Measurements from ENCODE around the gene AMOTL1. TPM values are rescaled to one million over a fixed set of nuclear protein-coding genes. Genes with fewer than 3 reads are reported as not detected.
A peak's percentile ranks its signal among the peaks of the same experiment; 100 is the strongest.

The AMOTL1 gene
- total RNA-seq, 6 experiments from 2014 or later = 7.4 to 43.8 (median 17.3) TPM

GRCh38 chr11:94876645-94877442, 108.7 kb downstream of the AMOTL1 start:
- peak; percentile 74 to 90 (median 86) for ATAC-seq
- H3K36me3 ChIP-seq = peaks cover 0 to 78% (median 13%) of the 10 kb centered on the region in 4 donors

DNA sequence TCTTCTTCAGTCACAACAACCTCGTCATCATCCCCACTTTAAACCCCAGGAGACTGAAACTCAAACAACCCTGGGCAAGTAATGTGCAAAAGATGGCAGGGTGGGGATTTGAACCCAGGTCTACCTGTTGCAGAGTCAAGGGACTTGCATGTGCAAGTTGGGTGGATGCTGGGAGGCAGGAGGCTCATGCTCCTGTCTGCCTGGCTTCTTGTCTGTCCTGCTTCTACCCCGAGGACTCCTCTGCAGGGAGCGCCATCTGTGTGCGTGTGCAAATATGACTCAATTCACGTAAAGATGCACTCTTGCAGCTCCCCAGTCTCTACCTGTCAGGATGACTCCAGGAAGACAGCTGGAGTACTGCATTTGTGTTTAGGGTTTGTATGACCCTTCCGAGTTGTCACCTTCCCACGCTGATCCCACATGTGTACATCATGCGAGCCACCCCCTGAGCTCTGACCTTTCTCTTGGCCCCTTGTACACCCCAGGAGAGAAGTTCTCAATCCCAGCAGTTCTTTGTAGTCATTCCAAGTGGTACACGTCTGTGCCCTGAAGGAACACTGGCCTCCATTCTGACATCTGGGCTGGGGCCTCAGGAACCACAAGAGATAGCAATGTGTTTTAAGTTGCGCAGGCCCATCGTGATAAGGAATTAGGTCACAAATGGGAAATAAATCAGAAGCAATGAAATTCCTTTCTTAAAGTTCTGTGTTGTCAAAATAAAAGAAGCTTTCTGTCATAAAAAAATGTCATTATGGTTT, 109.5 kb downstream of the AMOTL1 start:
- TF ChIP-seq POLR2A (IDR thresholded peaks at IDR 0.05) = no peak
- TF ChIP-seq, protein P1, sequence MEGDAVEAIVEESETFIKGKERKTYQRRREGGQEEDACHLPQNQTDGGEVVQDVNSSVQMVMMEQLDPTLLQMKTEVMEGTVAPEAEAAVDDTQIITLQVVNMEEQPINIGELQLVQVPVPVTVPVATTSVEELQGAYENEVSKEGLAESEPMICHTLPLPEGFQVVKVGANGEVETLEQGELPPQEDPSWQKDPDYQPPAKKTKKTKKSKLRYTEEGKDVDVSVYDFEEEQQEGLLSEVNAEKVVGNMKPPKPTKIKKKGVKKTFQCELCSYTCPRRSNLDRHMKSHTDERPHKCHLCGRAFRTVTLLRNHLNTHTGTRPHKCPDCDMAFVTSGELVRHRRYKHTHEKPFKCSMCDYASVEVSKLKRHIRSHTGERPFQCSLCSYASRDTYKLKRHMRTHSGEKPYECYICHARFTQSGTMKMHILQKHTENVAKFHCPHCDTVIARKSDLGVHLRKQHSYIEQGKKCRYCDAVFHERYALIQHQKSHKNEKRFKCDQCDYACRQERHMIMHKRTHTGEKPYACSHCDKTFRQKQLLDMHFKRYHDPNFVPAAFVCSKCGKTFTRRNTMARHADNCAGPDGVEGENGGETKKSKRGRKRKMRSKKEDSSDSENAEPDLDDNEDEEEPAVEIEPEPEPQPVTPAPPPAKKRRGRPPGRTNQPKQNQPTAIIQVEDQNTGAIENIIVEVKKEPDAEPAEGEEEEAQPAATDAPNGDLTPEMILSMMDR (IDR thresholded peaks at IDR 0.05) = no peak
- no peaks in the 10 kb centered on the region for H3K9me3 ChIP-seq
- H3K36me3 ChIP-seq = peaks cover 0 to 70% (median 11%) of the 10 kb centered on the region in 4 donors
- no peak for ATAC-seq
- intact Hi-C loops (cut with DNase I) = no loop called here
- no peaks in the 10 kb centered on the region for H3K27me3 ChIP-seq
- H3K27ac ChIP-seq = no peak overlapping the region
- no peaks in the 10 kb centered on the region for H3K4me1 ChIP-seq
- no peak for DNase-seq
- WGBS (ENCODE audit: insufficient coverage, low coverage, low lambda C conversion rate, missing lambda C conversion rate) = 83% methylated on average over 7 of the region's 11 CpGs
- no peak overlapping the region for H3K4me3 ChIP-seq

More at GRCh38 chr11:94876645-94877442, 108.7 kb downstream of the AMOTL1 start:
- H3K27ac ChIP-seq = peak overlapping the region in 2 of 3 donors; percentile 15 to 54
- 49% methylated on average over 11 of the region's 12 CpGs for WGBS (ENCODE audit: insufficient coverage, low coverage, low lambda C conversion rate, missing lambda C conversion rate)
- no peaks in the 10 kb centered on the region for H3K9me3 ChIP-seq
- TF ChIP-seq, protein P1 (IDR thresholded peaks at IDR 0.05) = peak in 2 of 4 donors; percentile 6 to 12
- no peak for TF ChIP-seq POLR2A (IDR thresholded peaks at IDR 0.05)
- no peaks in the 10 kb centered on the region for H3K4me1 ChIP-seq
- peak in 2 of 3 donors; percentile 61 to 64 for DNase-seq
- no peaks in the 10 kb centered on the region for H3K27me3 ChIP-seq
- intact Hi-C loops (cut with DNase I) = no loop called here
- H3K4me3 ChIP-seq = no peak overlapping the region

- intact Hi-C loops (cut with DNase I) = no loop called here
- Histone ChIP-seq H3K36me3 (peaks cover 0 to 57% (median 10%) of the 10 kb centered on the region in 4 donors), H3K4me1 (no peaks in the 10 kb centered on the region), H3K27me3 (no peaks in the 10 kb centered on the region), H3K4me3 (no peak overlapping the region), H3K27ac (no peak overlapping the region), H3K9me3 (no peaks in the 10 kb centered on the region)
- TF ChIP-seq POLR2A (IDR thresholded peaks at IDR 0.05) = no peak
- TF ChIP-seq, protein P1 (IDR thresholded peaks at IDR 0.05) = no peak
- WGBS (ENCODE audit: insufficient coverage, low coverage, low lambda C conversion rate, missing lambda C conversion rate) = 88% methylated on average over 2 of the region's 2 CpGs
- ATAC-seq (no peak), DNase-seq (no peak)
Measured at GRCh38 chr11:94879006-94879405, 110.8 kb downstream of the AMOTL1 start.

GRCh38 chr11:94880216-94880615, 112.1 kb downstream of the AMOTL1 start:
- H3K4me1 ChIP-seq = no peaks in the 10 kb centered on the region
- intact Hi-C loops (cut with DNase I) = no loop called here
- H3K27ac ChIP-seq = no peak overlapping the region
- H3K9me3 ChIP-seq = no peaks in the 10 kb centered on the region
- 76% methylated on average over 2 of the region's 4 CpGs for WGBS (ENCODE audit: insufficient coverage, low coverage, low lambda C conversion rate, missing lambda C conversion rate)
- H3K27me3 ChIP-seq = no peaks in the 10 kb centered on the region
- ATAC-seq (peak in 1 of 4 donors; percentile 62), DNase-seq (no peak)
- TF ChIP-seq, protein P1 (IDR thresholded peaks at IDR 0.05) = no peak
- TF ChIP-seq POLR2A (IDR thresholded peaks at IDR 0.05) = no peak
- no peak overlapping the region for H3K4me3 ChIP-seq
- peaks cover 0 to 45% (median 7%) of the 10 kb centered on the region in 4 donors for H3K36me3 ChIP-seq

All from right lobe of liver (tissue), 6 donors.